Measurements from ENCODE around the gene CCL7. TPM values are rescaled to one million over a fixed set of nuclear protein-coding genes. Genes with fewer than 3 reads are reported as not detected.

CCL7 gene
- total and polyA plus RNA-seq, 8 donors: not detected

DNA sequence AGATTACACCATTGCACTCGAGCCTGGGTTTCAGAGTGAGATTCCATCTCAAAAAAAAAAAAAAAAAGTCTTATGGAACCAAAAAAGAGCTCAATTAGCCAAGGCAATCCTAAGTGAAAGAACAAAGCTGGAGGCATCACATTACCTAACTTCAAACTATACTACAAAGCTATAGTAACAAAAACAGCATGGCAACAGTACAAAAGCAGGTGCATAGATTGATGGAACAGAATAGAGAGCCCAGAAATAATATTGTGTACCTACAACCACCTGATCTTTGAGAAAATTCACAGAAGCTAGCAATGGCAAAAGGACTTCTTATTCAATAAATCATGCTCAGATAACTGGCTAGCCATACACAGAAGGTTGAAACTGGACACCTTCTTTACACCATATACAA lies 39.7 kb upstream of the CCL7 start:
- H3K4me3 ChIP-seq: no peak overlapping the region
- intact Hi-C loops (cut with DNase I): no loop called here
- TF ChIP-seq, protein P1, sequence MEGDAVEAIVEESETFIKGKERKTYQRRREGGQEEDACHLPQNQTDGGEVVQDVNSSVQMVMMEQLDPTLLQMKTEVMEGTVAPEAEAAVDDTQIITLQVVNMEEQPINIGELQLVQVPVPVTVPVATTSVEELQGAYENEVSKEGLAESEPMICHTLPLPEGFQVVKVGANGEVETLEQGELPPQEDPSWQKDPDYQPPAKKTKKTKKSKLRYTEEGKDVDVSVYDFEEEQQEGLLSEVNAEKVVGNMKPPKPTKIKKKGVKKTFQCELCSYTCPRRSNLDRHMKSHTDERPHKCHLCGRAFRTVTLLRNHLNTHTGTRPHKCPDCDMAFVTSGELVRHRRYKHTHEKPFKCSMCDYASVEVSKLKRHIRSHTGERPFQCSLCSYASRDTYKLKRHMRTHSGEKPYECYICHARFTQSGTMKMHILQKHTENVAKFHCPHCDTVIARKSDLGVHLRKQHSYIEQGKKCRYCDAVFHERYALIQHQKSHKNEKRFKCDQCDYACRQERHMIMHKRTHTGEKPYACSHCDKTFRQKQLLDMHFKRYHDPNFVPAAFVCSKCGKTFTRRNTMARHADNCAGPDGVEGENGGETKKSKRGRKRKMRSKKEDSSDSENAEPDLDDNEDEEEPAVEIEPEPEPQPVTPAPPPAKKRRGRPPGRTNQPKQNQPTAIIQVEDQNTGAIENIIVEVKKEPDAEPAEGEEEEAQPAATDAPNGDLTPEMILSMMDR (IDR thresholded peaks at IDR 0.05): no peak
- H3K36me3 ChIP-seq: no peaks in the 10 kb centered on the region
- no peaks in the 10 kb centered on the region for H3K27me3 ChIP-seq
- 50 to 65% methylated on average over 1 of the region's 1 CpG for WGBS, 2 donors
- FAIRE-seq: no peak
- DNase-seq: no peak
- peaks cover 7 to 14% (median 13%) of the 10 kb centered on the region in 3 donors for H3K4me1 ChIP-seq
- H3K9me3 ChIP-seq: no peaks in the 10 kb centered on the region
- ATAC-seq: no peak
- no peak overlapping the region for H3K27ac ChIP-seq

DNA sequence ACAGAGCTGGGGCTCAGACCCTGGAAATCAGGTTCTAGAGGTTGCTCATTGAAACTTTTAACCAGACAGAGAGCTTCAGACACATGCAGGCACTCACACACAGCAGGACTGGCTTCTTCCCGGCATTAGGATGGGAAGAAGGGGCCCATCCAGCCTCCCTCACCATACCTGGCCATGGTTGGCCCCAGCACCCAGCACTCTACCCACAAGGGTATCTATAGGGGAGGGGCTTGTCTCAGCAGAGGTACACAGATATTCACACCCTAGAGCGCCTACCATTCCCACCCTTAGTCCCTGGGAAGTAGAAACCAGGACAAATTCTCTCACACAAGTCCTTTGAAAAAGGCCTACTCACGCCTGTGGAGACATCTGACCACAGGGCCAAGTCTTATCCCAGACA lies 35.4 kb upstream of the CCL7 start:
- WGBS, 2 donors: 91 to 92% methylated on average over 3 of the region's 3 CpGs
- H3K27ac ChIP-seq: peak overlapping the region in 3 of 4 donors; percentile 28 to 86 (median 81)

DNA sequence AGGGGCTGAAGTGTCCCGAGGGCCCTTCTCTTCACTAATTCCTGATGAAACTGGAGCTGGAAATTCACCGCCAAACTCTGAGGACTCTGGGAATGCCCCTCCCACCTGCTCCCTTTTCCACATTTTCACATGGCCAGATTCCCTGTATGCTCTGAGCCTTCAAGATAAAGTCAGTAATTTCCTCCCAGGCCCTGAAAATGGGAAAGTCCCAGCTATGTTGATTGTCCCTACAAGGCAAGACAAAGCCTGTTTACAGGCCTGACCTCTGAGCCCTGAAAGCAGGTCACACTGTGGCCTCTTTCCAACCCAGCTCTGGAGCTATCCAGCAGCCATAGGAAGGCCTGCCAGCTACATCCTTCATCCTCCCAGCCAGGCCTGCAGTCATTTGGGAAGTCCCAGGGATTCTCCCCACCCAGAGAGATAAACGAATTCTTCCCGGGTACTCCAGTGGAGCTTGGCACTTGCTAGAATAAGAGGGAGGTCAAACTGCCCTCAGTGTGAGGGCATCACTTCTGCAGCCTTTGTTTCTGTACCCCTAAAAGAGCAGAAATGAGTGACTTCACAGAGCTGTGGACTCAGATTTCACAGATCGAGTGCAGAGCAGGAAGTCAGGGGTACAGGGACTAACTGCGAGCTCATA lies 34.5 kb upstream of the CCL7 start:
- Histone ChIP-seq H3K9me3 (no peaks in the 10 kb centered on the region), H3K4me1 (peaks cover 9 to 39% (median 20%) of the 10 kb centered on the region in 3 donors), H3K4me3 (no peak overlapping the region), H3K36me3 (no peaks in the 10 kb centered on the region), H3K27ac (peak overlapping the region; percentile 24 to 86 (median 66)), H3K27me3 (no peaks in the 10 kb centered on the region)
- TF ChIP-seq, protein P1 (IDR thresholded peaks at IDR 0.05): no peak
- FAIRE-seq: no peak
- DNase-seq: peak in 4 of 6 donors; percentile 50 to 83 (median 66)
- 25 to 30% methylated on average over 6 of the region's 6 CpGs for WGBS, 2 donors
- ATAC-seq: peak; percentile 88 to 91 (median 91)
- intact Hi-C loops (cut with DNase I): no loop called here

More for the DNA sequence above, 35.4 kb upstream of the CCL7 start:
- FAIRE-seq (no peak), ATAC-seq (no peak), DNase-seq (no peak)
- Histone ChIP-seq H3K27me3 (no peaks in the 10 kb centered on the region), H3K4me1 (peaks cover 9 to 34% (median 20%) of the 10 kb centered on the region in 3 donors), H3K9me3 (no peaks in the 10 kb centered on the region), H3K4me3 (no peak overlapping the region), H3K36me3 (no peaks in the 10 kb centered on the region)
- intact Hi-C loops (cut with DNase I): no loop called here
- TF ChIP-seq, protein P1 (IDR thresholded peaks at IDR 0.05): no peak

DNA sequence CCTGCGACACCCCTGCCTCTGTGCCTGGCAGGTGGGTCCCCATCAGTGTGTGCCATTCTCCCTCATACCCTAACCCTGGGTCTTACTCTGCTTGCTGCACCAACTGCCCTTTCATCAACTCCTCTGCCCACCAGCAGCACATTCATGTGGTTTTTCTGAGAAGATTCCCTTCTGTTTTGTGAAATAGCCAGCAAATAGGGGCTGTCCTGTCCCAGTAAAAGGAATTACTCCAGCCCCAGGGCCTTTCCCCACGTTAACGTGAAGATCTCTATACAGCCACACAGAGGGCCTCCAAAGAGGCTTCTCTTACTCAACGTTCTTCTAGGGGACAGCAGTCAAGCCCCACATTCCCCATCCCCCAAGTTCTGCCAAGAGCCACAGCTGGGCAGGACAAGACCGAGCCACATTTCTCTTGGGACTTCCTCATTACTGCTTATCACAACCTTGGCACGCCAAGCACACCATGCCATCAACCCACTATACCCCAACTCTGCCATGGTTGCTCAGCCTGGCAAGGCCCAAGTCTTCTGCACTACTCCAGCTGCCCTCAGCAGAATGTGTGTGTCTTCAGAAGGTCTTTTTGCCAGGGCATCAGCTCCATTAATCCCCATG lies 33.6 kb upstream of the CCL7 start:
- Histone ChIP-seq H3K27ac (peak overlapping the region in 3 of 4 donors; percentile 52 to 86 (median 81)), H3K36me3 (no peaks in the 10 kb centered on the region), H3K4me1 (peaks cover 9 to 46% (median 20%) of the 10 kb centered on the region in 3 donors), H3K27me3 (no peaks in the 10 kb centered on the region), H3K9me3 (no peaks in the 10 kb centered on the region), H3K4me3 (no peak overlapping the region)
- no peak for DNase-seq
- no peak for ATAC-seq
- WGBS, 2 donors: 83 to 87% methylated on average over 6 of the region's 6 CpGs
- FAIRE-seq: no peak
- TF ChIP-seq, protein P1 (IDR thresholded peaks at IDR 0.05): no peak
- intact Hi-C loops (cut with DNase I): no loop called here

DNA sequence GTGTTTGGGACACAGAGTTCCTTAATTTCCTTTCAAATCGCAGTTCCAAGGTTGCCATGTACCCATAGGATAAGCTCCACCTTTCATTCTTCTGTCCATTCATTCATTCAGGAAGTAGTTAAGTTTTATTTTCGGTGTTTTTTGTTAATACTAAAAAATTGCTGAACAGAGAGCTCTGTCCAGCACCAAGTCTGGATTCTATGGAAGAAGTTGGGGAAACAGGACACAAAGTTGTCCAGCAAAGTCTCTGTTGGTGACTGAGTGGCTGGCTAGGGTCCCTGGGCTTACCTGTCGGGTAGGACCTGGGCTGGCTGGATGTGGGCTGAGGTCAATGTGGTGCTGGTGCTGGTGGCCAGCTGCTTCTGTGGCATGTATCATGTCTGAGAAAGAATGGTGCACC lies 32.6 kb upstream of the CCL7 start:
- no peak for FAIRE-seq
- no peaks in the 10 kb centered on the region for H3K36me3 ChIP-seq
- intact Hi-C loops (cut with DNase I): no loop called here
- DNase-seq: no peak
- H3K9me3 ChIP-seq: no peaks in the 10 kb centered on the region
- no peak overlapping the region for H3K4me3 ChIP-seq
- TF ChIP-seq, protein P1 (IDR thresholded peaks at IDR 0.05): no peak
- no peak overlapping the region for H3K27ac ChIP-seq
- ATAC-seq: no peak
- 71 to 77% methylated on average over 3 of the region's 3 CpGs for WGBS, 2 donors
- no peaks in the 10 kb centered on the region for H3K27me3 ChIP-seq
- H3K4me1 ChIP-seq: peaks cover 9 to 48% (median 20%) of the 10 kb centered on the region in 3 donors

Data from pancreas (tissue), 10 donors.